Transverse colon (tissue), 3 donors: Measurements from ENCODE around the gene RNASEL.

ENCODE experiments used
- EP300 ChIP-seq: sonication (generic); formaldehyde crosslinking; IDR thresholded peaks from one replicate; pipeline ENCODE4 v1.6.1; 2017; ENCODE audit warnings: antibody characterized with exemption, low read depth
- POLR2A ChIP-seq: fragments of 450-650 bp; IDR thresholded peaks from one replicate; pipeline ENCODE4 v1.6.1; 2016; ENCODE audit warnings: antibody characterized with exemption, mild to moderate bottlenecking, moderate library complexity
- TF ChIP-seq, protein P1 (sequence below), 5 experiments: fragments of 200-600 bp in 3 of 5; fragments of 450-650 bp in 2 of 5; sonication (generic) in 3 of 5; IDR thresholded peaks; 1 replicate in 2 of 5; 2 replicates in 3 of 5; pipeline ENCODE4 v1.5.1; 2016 to 2017; ENCODE audit warnings: antibody characterized with exemption in 5 of 5, inconsistent platforms in 3 of 5, mild to moderate bottlenecking in 2 of 5, moderate library complexity in 1 of 5

DNA sequence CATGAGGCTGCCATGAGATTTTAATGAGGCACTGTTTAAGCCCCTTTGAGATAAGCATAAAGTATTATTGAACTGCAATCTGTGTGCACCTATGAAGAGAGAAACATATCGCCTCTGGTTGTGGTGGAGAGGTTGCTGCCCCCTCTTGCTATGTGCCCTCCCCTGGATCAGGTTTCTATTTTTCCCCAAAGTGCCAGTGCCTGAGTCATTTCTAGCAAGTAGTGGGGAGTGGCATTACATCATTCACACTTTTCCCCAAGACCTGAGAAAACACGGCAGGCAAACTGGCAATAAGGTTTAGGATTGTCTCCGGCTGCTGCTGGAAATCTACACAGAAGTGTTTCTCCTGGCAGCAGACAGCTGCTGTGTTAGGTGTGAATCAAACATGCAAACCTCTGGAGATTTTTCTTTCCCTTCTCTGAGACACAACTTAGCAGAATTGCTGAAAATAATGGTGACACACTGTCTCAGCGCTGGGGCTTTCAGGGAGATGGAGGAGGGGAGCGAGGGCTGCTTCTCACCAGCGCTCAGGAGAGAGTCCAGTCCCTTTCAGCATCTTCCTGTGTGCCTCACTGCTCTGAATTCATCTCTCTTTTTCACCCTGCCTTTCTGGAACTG, 28.8 kb upstream of the RNASEL start:
- TF ChIP-seq, protein P1, sequence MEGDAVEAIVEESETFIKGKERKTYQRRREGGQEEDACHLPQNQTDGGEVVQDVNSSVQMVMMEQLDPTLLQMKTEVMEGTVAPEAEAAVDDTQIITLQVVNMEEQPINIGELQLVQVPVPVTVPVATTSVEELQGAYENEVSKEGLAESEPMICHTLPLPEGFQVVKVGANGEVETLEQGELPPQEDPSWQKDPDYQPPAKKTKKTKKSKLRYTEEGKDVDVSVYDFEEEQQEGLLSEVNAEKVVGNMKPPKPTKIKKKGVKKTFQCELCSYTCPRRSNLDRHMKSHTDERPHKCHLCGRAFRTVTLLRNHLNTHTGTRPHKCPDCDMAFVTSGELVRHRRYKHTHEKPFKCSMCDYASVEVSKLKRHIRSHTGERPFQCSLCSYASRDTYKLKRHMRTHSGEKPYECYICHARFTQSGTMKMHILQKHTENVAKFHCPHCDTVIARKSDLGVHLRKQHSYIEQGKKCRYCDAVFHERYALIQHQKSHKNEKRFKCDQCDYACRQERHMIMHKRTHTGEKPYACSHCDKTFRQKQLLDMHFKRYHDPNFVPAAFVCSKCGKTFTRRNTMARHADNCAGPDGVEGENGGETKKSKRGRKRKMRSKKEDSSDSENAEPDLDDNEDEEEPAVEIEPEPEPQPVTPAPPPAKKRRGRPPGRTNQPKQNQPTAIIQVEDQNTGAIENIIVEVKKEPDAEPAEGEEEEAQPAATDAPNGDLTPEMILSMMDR (IDR thresholded peaks at IDR 0.05) = no peak
- TF ChIP-seq POLR2A = no peak
- no peak for TF ChIP-seq EP300
